BLaER1 treated with 17β-estradiol and CSF1 and Interleukin-3, amounts not matched to agents 10 nM and 100 nM (cell line): ENCODE data around the gene ATP6V1F.

ENCODE experiments used
- H3K27ac ChIP-seq, 11 experiments: shearing (Covaris generic); formaldehyde crosslinking; 2 replicates each; pipeline ENCODE4 v1.8.1; 2022
- H3K27me3 ChIP-seq, 11 experiments: shearing (Covaris generic); formaldehyde crosslinking; 2 replicates each; pipeline ENCODE4 v1.8.1; 2022
- H3K36me3 ChIP-seq, 11 experiments: shearing (Covaris generic); formaldehyde crosslinking; 2 replicates each; pipeline ENCODE4 v1.8.1; 2022
- H3K4me1 ChIP-seq, 10 experiments: shearing (Covaris generic); formaldehyde crosslinking; 2 replicates each; pipeline ENCODE4 v1.8.1; 2022
- H3K4me2 ChIP-seq, 11 experiments: shearing (Covaris generic); formaldehyde crosslinking; 2 replicates each; pipeline ENCODE4 v1.8.1; 2022
- H3K4me3 ChIP-seq, 10 experiments: shearing (Covaris generic); formaldehyde crosslinking; 2 replicates each; pipeline ENCODE4 v1.8.1; 2022
- H3K9ac ChIP-seq, 11 experiments: shearing (Covaris generic); formaldehyde crosslinking; 2 replicates each; pipeline ENCODE4 v1.8.1; 2022
- H3K9me3 ChIP-seq, 11 experiments: shearing (Covaris generic); formaldehyde crosslinking; replicated peaks in 1 of 11; 2 replicates each; pipeline ENCODE4 v1.8.1; 2022
- H4K20me1 ChIP-seq, 11 experiments: shearing (Covaris generic); formaldehyde crosslinking; 2 replicates each; pipeline ENCODE4 v1.8.1; 2022
- Cebpa-rat ChIP-seq, 11 experiments: shearing (Covaris generic); IDR thresholded peaks; 2 replicates each; pipeline ENCODE4 v1.8.1; 2022

The ATP6V1F gene

GRCh38 chr7:128868624-128869137 lies 6.0 kb downstream of the ATP6V1F start:
- peak overlapping the region; percentile 53 to 78 (median 69); a peak in 19 of 22 replicates for H3K9ac ChIP-seq
- H4K20me1 ChIP-seq = peaks cover 47 to 79% (median 73%) of the 10 kb centered on the region in 11 experiments
- peak overlapping the region; percentile 57 to 75 (median 61) for H3K4me3 ChIP-seq
- H3K27ac ChIP-seq = no peak overlapping the region
- H3K36me3 ChIP-seq = peaks cover 16 to 33% (median 23%) of the 10 kb centered on the region in 11 experiments
- TF ChIP-seq Cebpa-rat (IDR thresholded peaks at IDR 0.05) = no peak
- H3K9me3 ChIP-seq = no peaks in the 10 kb centered on the region
- H3K4me1 ChIP-seq = peaks cover 36 to 50% (median 42%) of the 10 kb centered on the region in 10 experiments
- H3K4me2 ChIP-seq = peak overlapping the region; percentile 95 to 100 (median 100)
- peaks cover 37 to 44% (median 40%) of the 10 kb centered on the region in 11 experiments for H3K27me3 ChIP-seq

DNA sequence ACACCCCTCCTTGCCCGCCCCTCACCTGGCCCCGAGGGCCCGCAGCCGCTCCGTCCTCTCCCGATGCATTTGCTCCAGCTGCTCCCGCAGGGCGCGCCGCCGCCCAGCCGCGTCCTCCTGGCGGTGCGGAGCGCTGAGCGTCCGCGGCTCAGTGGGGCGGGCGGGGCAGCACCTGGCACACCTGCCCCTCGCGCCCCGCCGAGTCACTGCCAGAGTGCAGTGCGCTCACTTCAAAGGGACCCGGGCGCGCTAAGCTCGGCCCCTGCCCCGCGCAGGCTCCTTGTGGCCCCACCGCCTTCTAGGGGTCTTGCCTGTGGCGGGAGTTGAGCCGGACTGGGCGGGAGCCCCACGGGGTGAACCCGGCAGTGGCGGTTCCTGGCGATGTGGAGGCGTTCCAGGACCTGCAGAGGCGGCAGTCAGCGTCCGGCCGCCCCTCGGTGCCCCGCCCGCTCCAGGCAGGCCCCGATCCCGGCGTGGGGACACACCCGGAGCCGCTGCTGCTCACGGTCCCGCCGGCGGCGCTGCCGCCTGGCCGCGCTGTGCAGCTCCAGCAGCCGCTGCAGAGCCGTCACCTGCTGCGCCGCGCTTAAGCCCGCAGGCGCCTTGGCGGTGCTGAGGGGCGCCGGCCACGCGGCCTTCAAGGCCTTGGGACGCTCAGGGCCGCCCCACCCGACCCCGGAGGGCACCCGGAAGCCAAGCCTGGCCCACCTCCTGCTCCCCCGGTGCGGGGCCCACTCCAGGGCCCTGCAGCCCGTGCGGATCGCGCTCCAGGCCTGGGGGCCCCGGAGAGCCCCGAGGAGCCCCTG lies 6.7 kb downstream of the ATP6V1F start:
- Histone ChIP-seq H3K27ac (peak overlapping the region in 5 of 11 experiments; percentile 19 to 49 (median 28); a peak in 5 of 22 replicates), H3K9ac (peak overlapping the region; percentile 53 to 78 (median 69)), H3K9me3 (no peaks in the 10 kb centered on the region), H3K4me2 (peak overlapping the region; percentile 95 to 100 (median 100)), H3K36me3 (peaks cover 16 to 30% (median 20%) of the 10 kb centered on the region in 11 experiments), H4K20me1 (peaks cover 41 to 72% (median 67%) of the 10 kb centered on the region in 11 experiments), H3K4me3 (peak overlapping the region; percentile 57 to 75 (median 61)), H3K4me1 (peaks cover 29 to 44% (median 35%) of the 10 kb centered on the region in 10 experiments), H3K27me3 (peaks cover 37 to 44% (median 40%) of the 10 kb centered on the region in 11 experiments)
- TF ChIP-seq Cebpa-rat (IDR thresholded peaks at IDR 0.05) = no peak

GRCh38 chr7:128869944-128870285 lies 7.3 kb downstream of the ATP6V1F start:
- Histone ChIP-seq H3K27ac (peak overlapping the region in 5 of 11 experiments; percentile 19 to 49 (median 28); a peak in 5 of 22 replicates), H3K4me2 (peak overlapping the region; percentile 95 to 100 (median 100)), H3K9me3 (no peaks in the 10 kb centered on the region), H3K9ac (peak overlapping the region; percentile 53 to 78 (median 69)), H3K36me3 (peaks cover 13 to 24% (median 15%) of the 10 kb centered on the region in 11 experiments), H3K4me1 (peaks cover 24 to 38% (median 30%) of the 10 kb centered on the region in 10 experiments), H3K4me3 (peak overlapping the region; percentile 57 to 75 (median 61)), H4K20me1 (peaks cover 35 to 67% (median 61%) of the 10 kb centered on the region in 11 experiments), H3K27me3 (peaks cover 37 to 44% (median 40%) of the 10 kb centered on the region in 11 experiments)
- TF ChIP-seq Cebpa-rat (IDR thresholded peaks at IDR 0.05) = no peak

DNA sequence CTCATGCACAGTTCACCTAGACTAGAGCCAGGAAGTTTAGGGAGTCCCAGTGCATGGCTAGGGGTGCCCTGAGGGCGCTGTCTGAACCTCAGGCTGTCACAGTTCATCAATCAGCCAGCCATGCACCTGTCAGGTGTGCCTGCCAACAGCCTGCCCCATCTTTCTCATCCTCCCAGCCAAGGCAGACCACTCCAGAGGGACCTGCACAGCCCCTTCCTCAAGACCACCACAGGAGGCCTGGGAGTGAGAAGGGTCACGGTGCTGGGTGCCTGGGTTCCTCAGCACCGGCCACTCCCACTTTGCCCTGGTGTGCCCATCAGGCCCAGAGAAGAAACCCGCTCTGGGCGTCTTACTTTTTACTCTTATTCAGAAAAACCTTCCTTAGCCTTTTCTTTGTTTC lies 8.4 kb downstream of the ATP6V1F start:
- H3K4me2 ChIP-seq = peak overlapping the region in 9 of 11 experiments; percentile 95 to 100 (median 100); a peak in 16 of 22 replicates
- H4K20me1 ChIP-seq = peaks cover 28 to 55% (median 50%) of the 10 kb centered on the region in 11 experiments

GRCh38 chr7:128872394-128872824 lies 9.8 kb downstream of the ATP6V1F start:
- no peak overlapping the region for H3K4me3 ChIP-seq
- H3K27me3 ChIP-seq = peaks cover 37 to 43% (median 39%) of the 10 kb centered on the region in 11 experiments
- H3K9me3 ChIP-seq = no peaks in the 10 kb centered on the region
- peaks cover 19 to 43% (median 38%) of the 10 kb centered on the region in 10 experiments; a peak in 19 of 20 replicates for H3K4me1 ChIP-seq
- TF ChIP-seq Cebpa-rat (IDR thresholded peaks at IDR 0.05) = no peak
- peaks cover 20 to 54% (median 38%) of the 10 kb centered on the region in 11 experiments; a peak in 21 of 22 replicates for H4K20me1 ChIP-seq
- peaks cover 0 to 2% (median 0%) of the 10 kb centered on the region in 11 experiments; a peak in 1 of 22 replicates for H3K36me3 ChIP-seq
- H3K27ac ChIP-seq = no peak overlapping the region
- H3K9ac ChIP-seq = no peak overlapping the region
- no peak overlapping the region for H3K4me2 ChIP-seq

More for the DNA sequence above, 8.4 kb downstream of the ATP6V1F start:
- Histone ChIP-seq H3K9ac (peak overlapping the region in 3 of 11 experiments; percentile 18 to 30 (median 19); a peak in 4 of 22 replicates), H3K36me3 (peaks cover 2 to 13% (median 3%) of the 10 kb centered on the region in 11 experiments; a peak in 20 of 22 replicates), H3K27me3 (peaks cover 37 to 44% (median 40%) of the 10 kb centered on the region in 11 experiments), H3K9me3 (no peaks in the 10 kb centered on the region), H3K4me1 (peaks cover 19 to 34% (median 30%) of the 10 kb centered on the region in 10 experiments; a peak in 19 of 20 replicates), H3K4me3 (peak overlapping the region in 1 of 10 experiments; percentile 2; a peak in 1 of 20 replicates), H3K27ac (no peak overlapping the region)
- TF ChIP-seq Cebpa-rat (IDR thresholded peaks at IDR 0.05) = no peak

DNA sequence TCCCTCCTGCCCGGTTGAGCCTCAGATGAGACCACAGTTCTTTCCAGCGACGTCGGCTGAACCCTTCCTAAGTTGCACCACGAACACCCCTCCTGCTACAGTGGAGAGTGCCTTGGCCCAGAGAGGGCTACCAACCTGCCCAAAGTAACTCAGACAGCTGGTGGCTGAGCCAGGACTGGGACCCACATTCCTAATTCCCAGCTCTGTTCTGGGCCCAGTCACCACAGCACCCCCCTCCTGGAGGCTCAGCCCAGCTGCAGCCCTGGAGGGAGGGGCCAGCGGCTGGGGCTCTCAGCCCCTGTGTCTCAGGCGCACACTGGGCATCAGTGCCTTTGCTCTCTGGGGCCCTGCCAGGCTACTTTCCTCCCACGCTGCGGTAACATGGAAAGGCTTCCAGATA lies 10.6 kb downstream of the ATP6V1F start:
- Histone ChIP-seq H3K4me1 (peaks cover 18 to 51% (median 44%) of the 10 kb centered on the region in 10 experiments; a peak in 19 of 20 replicates), H3K27me3 (peaks cover 30 to 35% (median 32%) of the 10 kb centered on the region in 11 experiments), H3K9ac (no peak overlapping the region), H3K27ac (no peak overlapping the region), H3K9me3 (no peaks in the 10 kb centered on the region), H3K36me3 (no peaks in the 10 kb centered on the region), H3K4me2 (no peak overlapping the region), H3K4me3 (no peak overlapping the region), H4K20me1 (peaks cover 12 to 47% (median 30%) of the 10 kb centered on the region in 11 experiments; a peak in 21 of 22 replicates)
- TF ChIP-seq Cebpa-rat (IDR thresholded peaks at IDR 0.05) = no peak

DNA sequence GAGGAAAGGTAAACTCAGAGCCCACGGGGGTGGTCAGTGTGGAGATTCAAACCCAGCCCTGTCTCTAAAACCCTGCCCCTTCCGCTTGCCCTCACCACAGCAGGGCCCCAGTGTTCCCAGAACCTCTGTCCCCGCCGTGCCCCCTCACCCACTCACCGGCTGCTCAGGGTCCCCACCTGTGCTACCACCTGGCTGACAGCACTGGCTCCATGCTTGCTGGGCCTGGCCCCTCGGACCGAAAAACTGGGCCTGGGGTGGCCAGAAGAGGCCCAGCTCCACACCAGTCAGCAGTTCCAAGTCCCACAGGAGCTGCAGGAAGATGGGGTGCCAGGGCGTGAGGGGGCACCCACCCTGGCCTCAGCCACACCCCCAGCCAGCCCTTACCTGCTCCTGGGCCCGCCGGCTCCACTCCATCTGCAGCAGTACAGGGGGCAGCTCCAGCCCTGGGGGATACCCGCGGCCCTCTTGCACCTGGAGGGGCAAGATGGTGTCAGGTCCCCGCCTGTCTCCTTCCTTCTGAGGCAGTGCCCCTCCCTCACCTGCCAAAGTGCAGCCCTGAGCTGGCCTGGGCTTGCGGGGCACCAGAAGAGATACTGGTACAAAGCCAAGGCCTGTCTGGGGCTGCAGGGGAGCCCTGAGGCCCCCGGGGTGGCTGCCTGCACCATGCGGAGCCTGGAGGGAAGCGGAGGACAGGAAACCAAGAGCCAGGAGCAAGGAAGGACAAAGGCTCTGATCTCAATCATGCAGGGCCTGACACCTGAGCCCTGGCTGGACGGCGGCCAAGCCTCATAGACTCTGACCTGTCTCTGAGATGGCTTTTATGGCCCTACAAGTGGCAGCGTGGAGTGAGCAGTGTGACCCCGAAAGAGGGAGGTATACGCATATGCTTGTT lies 11.7 kb downstream of the ATP6V1F start:
- no peak overlapping the region for H3K9ac ChIP-seq
- no peak overlapping the region for H3K27ac ChIP-seq
- peaks cover 18 to 23% (median 20%) of the 10 kb centered on the region in 11 experiments for H3K27me3 ChIP-seq
- peaks cover 9 to 41% (median 34%) of the 10 kb centered on the region in 10 experiments; a peak in 19 of 20 replicates for H3K4me1 ChIP-seq
- H3K36me3 ChIP-seq = no peaks in the 10 kb centered on the region
- H3K9me3 ChIP-seq = no peaks in the 10 kb centered on the region
- peaks cover under 1 to 36% (median 18%) of the 10 kb centered on the region in 11 experiments; a peak in 19 of 22 replicates for H4K20me1 ChIP-seq
- H3K4me3 ChIP-seq = no peak overlapping the region
- H3K4me2 ChIP-seq = no peak overlapping the region
- TF ChIP-seq Cebpa-rat (IDR thresholded peaks at IDR 0.05) = no peak

DNA sequence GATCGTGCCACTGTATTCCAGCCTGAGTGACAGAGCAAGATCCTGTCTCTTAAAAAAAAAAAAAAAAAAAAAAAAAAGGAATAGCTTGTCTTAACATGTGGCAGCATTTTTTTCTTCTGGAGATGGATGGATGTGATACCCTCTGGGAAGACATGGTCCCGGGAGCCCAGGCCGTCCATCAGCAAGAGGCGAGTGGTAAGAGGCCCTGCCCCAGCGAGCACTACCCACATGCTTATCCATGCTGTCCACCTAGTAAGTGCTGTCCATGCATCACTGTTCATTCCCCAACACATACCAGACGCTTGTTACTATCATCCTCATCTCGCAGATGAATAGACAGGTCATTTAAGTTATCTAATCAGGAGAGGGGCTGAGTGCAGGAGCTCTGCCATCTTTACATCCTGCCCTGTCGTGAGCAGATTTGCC lies 12.9 kb downstream of the ATP6V1F start:
- no peak for TF ChIP-seq Cebpa-rat (IDR thresholded peaks at IDR 0.05)
- H3K4me1 ChIP-seq = peaks cover 0 to 29% (median 23%) of the 10 kb centered on the region in 10 experiments; a peak in 16 of 20 replicates

More for the DNA sequence above, 12.9 kb downstream of the ATP6V1F start:
- no peak overlapping the region for H3K4me2 ChIP-seq
- H3K4me3 ChIP-seq = no peak overlapping the region
- H3K9me3 ChIP-seq = no peaks in the 10 kb centered on the region
- no peak overlapping the region for H3K27ac ChIP-seq
- no peak overlapping the region for H3K9ac ChIP-seq
- H3K36me3 ChIP-seq = no peaks in the 10 kb centered on the region
- H3K27me3 ChIP-seq = peaks cover 7 to 12% (median 9%) of the 10 kb centered on the region in 11 experiments
- H4K20me1 ChIP-seq = peaks cover 0 to 31% (median 7%) of the 10 kb centered on the region in 11 experiments; a peak in 14 of 22 replicates
